Tibial artery (tissue), 4 donors: Measurements from ENCODE around the gene PHF19.
A peak's percentile ranks its signal among the peaks of the same experiment; 100 is the strongest.

ENCODE experiments used
- DNase-seq, 2 donors: peaks; one replicate each; pipeline ENCODE4 v3.0.0-alpha.2; 2019
- H3K27ac ChIP-seq, 2 donors: fragments of 200-600 bp; sonication (generic) in 1 of 2; 1 replicate in 1 of 2; 2 replicates in 1 of 2; pipeline ENCODE4 v1.5.1; 2018 to 2019; ENCODE audit warnings: mild to moderate bottlenecking in 1 of 2
- H3K27me3 ChIP-seq, 2 donors: fragments of 200-600 bp; sonication (generic) in 1 of 2; one replicate each; pipeline versions ENCODE4 v1.5.1 to v1.6.0; 2016 to 2019
- H3K36me3 ChIP-seq, 3 donors: fragments of 200-600 bp; sonication (generic) in 2 of 3; one replicate each; pipeline ENCODE4 v1.5.1; 2016 to 2019; ENCODE audit warnings: mild to moderate bottlenecking in 2 of 3
- H3K4me1 ChIP-seq, 4 donors: fragments of 200-600 bp; sonication (generic) in 2 of 4; 1 replicate in 3 of 4; 2 replicates in 1 of 4; pipeline ENCODE4 v1.5.1; 2016 to 2019
- H3K4me3 ChIP-seq, 2 donors: fragments of 200-600 bp; sonication (generic) in 1 of 2; 1 replicate in 1 of 2; 2 replicates in 1 of 2; pipeline ENCODE4 v1.5.1; 2018 to 2019; ENCODE audit warnings: mild to moderate bottlenecking in 2 of 2
- H3K9me3 ChIP-seq, 3 donors: fragments of 200-600 bp; sonication (generic) in 1 of 3; one replicate each; pipeline ENCODE4 v1.5.1; 2016 to 2019
- CTCF ChIP-seq, 2 experiments: fragments of 200-600 bp in 1 of 2; fragments of 450-650 bp in 1 of 2; IDR thresholded peaks; one replicate each; pipeline ENCODE4 v1.5.1; 2017 to 2019; ENCODE audit warnings: antibody characterized with exemption in 2 of 2, mild to moderate bottlenecking in 1 of 2, moderate library complexity in 1 of 2
- intact Hi-C: fragments of 100-400 bp; cut with DNase I; formaldehyde crosslinking; loops from one replicate; pipeline ENCODE4 v1.15.0; 2023; ENCODE audit warnings: low total_unique reads

PHF19 gene

GRCh38 chr9:120891245-120891883 lies 14.4 kb upstream of the PHF19 start:
- no peak for TF ChIP-seq CTCF (IDR thresholded peaks at IDR 0.05)
- no peaks in the 10 kb centered on the region for H3K9me3 ChIP-seq
- no peaks in the 10 kb centered on the region for H3K36me3 ChIP-seq
- H3K4me1 ChIP-seq, result peaks cover 0 to 29% (median 17%) of the 10 kb centered on the region in 4 donors
- no peaks in the 10 kb centered on the region for H3K27me3 ChIP-seq
- DNase-seq, result no peak
- no peak overlapping the region for H3K4me3 ChIP-seq
- peak overlapping the region; percentile 23 to 90 for H3K27ac ChIP-seq
- intact Hi-C loops, result no loop called here

- Histone ChIP-seq H3K9me3 (no peaks in the 10 kb centered on the region), H3K4me1 (peaks cover 0 to 29% (median 17%) of the 10 kb centered on the region in 4 donors), H3K27me3 (no peaks in the 10 kb centered on the region)
Observed at GRCh38 chr9:120890320-120891244, 13.6 kb upstream of the PHF19 start.

GRCh38 chr9:120889606-120890271 lies 12.8 kb upstream of the PHF19 start:
- Histone ChIP-seq H3K9me3 (no peaks in the 10 kb centered on the region), H3K4me1 (peaks cover 0 to 21% (median 16%) of the 10 kb centered on the region in 4 donors), H3K36me3 (no peaks in the 10 kb centered on the region), H3K27me3 (no peaks in the 10 kb centered on the region), H3K27ac (peak overlapping the region in 1 of 2 donors; percentile 48), H3K4me3 (no peak overlapping the region)
- TF ChIP-seq CTCF (IDR thresholded peaks at IDR 0.05), result no peak
- intact Hi-C loops, result no loop called here
- no peak for DNase-seq

More at GRCh38 chr9:120890320-120891244, 13.6 kb upstream of the PHF19 start:
- H3K4me3 ChIP-seq, result no peak overlapping the region
- peak in 1 of 2 donors; percentile 57 for DNase-seq
- H3K36me3 ChIP-seq, result no peaks in the 10 kb centered on the region
- intact Hi-C loops, result no loop called here
- peak overlapping the region; percentile 23 to 48 for H3K27ac ChIP-seq
- no peak for TF ChIP-seq CTCF (IDR thresholded peaks at IDR 0.05)

- Histone ChIP-seq H3K27ac (no peak overlapping the region), H3K27me3 (no peaks in the 10 kb centered on the region), H3K4me1 (peaks cover 0 to 10% (median 8%) of the 10 kb centered on the region in 4 donors), H3K4me3 (no peak overlapping the region), H3K9me3 (no peaks in the 10 kb centered on the region), H3K36me3 (no peaks in the 10 kb centered on the region)
- no peak for TF ChIP-seq CTCF (IDR thresholded peaks at IDR 0.05)
- intact Hi-C loops, result no loop called here
- DNase-seq, result no peak
Observed at GRCh38 chr9:120888626-120889025, 11.6 kb upstream of the PHF19 start.

- peak in 1 of 2 donors; percentile 74 for DNase-seq
- no peak overlapping the region for H3K4me3 ChIP-seq
- H3K27ac ChIP-seq, result no peak overlapping the region
- H3K4me1 ChIP-seq, result no peaks in the 10 kb centered on the region
- H3K36me3 ChIP-seq, result no peaks in the 10 kb centered on the region
- intact Hi-C loops, result no loop called here
- TF ChIP-seq CTCF (IDR thresholded peaks at IDR 0.05), result no peak
- no peaks in the 10 kb centered on the region for H3K27me3 ChIP-seq
- H3K9me3 ChIP-seq, result no peaks in the 10 kb centered on the region
Observed at GRCh38 chr9:120886490-120886967, 9.5 kb upstream of the PHF19 start.
